KOPT-K1 (cell line): ENCODE data around the gene NLK.

Experiments
- H3K27ac ChIP-seq: fragments of 200-600 bp; sonication (generic); 2 replicates; pipeline ENCODE4 v1.5.1; 2016; ENCODE audit warnings: antibody characterized with exemption, mild to moderate bottlenecking, low read depth, low read length; ENCODE audit not compliant: poor library complexity, severe bottlenecking
- H3K36me3 ChIP-seq: fragments of 200-600 bp; sonication (generic); 2 replicates; pipeline ENCODE4 v1.5.1; 2017; ENCODE audit warnings: antibody characterized with exemption, mild to moderate bottlenecking, low read length, moderate library complexity; ENCODE audit not compliant: insufficient read depth
- H3K9me3 ChIP-seq: fragments of 200-600 bp; sonication (generic); 2 replicates; pipeline ENCODE4 v1.5.1; 2017; ENCODE audit warnings: antibody characterized with exemption, low read length, mild to moderate bottlenecking; ENCODE audit not compliant: insufficient read depth, poor library complexity, severe bottlenecking

NLK gene

DNA sequence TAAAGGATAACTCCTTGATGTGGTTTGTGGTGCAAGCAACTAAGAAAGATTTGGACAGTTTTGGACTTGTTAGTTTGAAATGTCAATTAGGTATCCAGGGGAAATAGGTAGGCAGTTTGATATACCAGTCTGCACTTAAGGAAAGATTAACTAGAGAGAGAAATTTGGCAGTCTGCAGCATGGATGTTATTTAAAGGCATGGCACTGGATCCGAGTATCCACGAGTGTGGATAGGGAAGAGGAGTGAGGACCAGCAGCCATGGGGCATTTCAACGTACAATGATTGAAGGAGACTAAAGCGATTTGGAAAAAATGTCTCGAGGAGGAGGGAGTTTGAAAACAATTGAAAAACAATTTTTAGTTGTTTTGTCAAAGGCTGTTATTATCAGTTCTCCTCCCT, 117.4 kb downstream of the NLK start:
- Histone ChIP-seq H3K36me3 (0 out of 2 replicates have a peak, but pooled peaks cover 3% of the 10 kb centered on the region), H3K9me3 (no peaks in the 10 kb centered on the region), H3K27ac (no peak overlapping the region)

DNA sequence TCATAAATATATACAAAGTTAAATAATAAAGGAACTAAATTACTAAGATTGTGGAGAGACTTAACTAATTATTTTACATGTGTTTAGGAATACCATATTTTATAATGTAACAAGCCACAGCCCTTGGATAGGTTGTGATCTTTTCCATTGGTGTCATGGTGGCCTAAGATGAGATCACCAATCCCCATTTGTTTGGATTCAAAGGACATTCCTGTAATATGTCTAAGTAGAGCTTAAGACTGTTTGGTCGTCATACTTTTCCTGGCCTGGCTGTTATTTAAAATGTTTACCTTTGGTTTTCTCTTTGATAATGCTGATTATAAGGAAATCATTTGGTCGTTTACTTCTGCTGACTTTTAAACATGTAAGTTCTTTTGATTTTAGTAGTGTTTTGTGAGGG, 118.1 kb downstream of the NLK start:
- H3K9me3 ChIP-seq: no peaks in the 10 kb centered on the region
- H3K27ac ChIP-seq: no peak overlapping the region
- H3K36me3 ChIP-seq: 0 out of 2 replicates have a peak, but pooled peaks cover 3% of the 10 kb centered on the region

DNA sequence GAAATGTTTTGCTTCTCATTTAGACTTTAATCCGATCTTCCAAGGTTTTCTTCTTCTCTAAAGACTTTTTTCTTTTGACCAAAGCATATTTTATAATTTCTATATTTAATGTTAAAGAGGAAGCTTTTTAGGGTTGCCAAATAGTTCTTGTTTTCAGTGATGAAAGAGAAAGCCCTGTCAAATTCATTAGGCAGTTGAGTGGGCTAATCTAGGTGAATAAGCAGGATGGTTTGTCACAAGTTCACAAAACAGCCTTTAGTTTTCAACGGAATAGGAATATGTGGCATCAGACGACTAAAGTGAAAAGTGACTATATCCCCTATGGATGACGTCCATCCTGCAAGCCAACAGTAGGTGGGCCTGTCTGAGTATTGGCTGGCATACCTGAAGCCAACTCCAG, 118.8 kb downstream of the NLK start:
- H3K9me3 ChIP-seq: no peaks in the 10 kb centered on the region
- H3K27ac ChIP-seq: no peak overlapping the region

GRCh38 chr17:28166478-28166877, 124.0 kb downstream of the NLK start:
- H3K27ac ChIP-seq: no peak overlapping the region
- peaks cover 23% of the 10 kb centered on the region; the same call in 1 of the 2 replicates for H3K36me3 ChIP-seq
- H3K9me3 ChIP-seq: no peaks in the 10 kb centered on the region

More for the DNA sequence above, 118.8 kb downstream of the NLK start:
- 0 out of 2 replicates have a peak, but pooled peaks cover 3% of the 10 kb centered on the region for H3K36me3 ChIP-seq

DNA sequence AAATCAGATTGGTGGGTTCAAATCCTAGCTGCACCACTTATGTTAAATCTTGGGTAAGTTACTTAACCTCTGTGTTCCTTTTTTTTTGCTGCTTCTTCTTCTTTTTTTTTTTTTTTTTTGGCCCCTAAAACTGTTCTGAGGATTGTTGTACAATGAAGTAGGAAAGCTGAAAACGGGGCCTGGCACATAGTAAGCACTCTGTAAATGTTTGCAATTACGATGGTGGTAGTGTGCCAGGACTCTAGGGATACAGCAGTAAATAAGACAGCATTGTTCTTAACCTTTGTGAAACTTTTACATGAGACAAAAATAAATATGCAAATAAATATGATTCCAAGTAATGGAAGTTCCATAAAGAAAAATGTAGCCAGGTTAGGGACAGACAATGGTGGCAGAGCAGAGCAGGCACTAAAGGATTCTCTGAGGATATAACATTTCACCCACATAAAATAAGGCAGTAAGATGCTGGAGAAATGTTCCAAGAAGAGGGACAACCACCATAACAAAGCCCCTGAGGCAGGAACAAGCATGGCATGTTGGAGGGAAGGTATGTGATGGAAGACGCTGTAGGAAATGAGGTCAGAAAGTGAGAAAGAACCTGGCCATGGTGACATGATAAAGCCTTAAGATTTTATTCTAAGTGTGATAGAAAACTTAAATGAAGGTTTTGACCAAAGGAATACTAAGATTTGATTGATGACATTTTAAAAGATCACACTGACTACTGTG, 127.3 kb downstream of the NLK start:
- Histone ChIP-seq H3K9me3 (no peaks in the 10 kb centered on the region), H3K27ac (no peak overlapping the region), H3K36me3 (peaks cover 36% of the 10 kb centered on the region)

- no peaks in the 10 kb centered on the region for H3K9me3 ChIP-seq
- H3K27ac ChIP-seq: no peak overlapping the region
- H3K36me3 ChIP-seq: peaks cover 41% of the 10 kb centered on the region
These were observed 128.3 kb downstream of the NLK start for GRCh38 chr17:28170771-28171170.

DNA sequence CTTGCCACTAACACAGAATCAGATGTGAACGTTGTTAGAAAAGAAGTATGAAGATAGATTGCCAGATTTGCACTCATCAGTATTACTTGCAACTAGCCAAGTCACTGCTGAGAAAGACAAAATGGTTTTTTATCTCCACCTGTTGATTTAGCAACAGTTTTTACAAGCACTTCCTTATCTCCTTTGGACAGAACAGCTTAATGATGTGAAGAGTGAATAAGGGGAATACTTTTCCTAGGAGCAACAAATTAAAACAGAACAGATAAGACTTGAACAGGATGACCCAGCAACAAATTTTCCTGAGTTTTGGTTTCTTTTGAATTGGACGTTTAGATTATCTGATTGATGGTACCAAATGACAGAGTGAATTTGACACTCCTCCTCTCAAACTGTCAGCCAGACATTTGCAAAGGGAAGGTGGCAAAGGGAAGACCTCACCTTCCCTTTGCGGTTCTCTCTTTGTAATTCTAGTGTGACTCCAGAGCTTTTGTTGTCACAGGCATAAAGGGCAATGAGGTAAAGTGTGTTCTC, 130.6 kb downstream of the NLK start:
- Histone ChIP-seq H3K9me3 (no peaks in the 10 kb centered on the region), H3K36me3 (peaks cover 40% of the 10 kb centered on the region), H3K27ac (no peak overlapping the region)

GRCh38 chr17:28173801-28174200, 131.3 kb downstream of the NLK start:
- Histone ChIP-seq H3K36me3 (peaks cover 35% of the 10 kb centered on the region), H3K27ac (no peak overlapping the region), H3K9me3 (no peaks in the 10 kb centered on the region)

- H3K27ac ChIP-seq: no peak overlapping the region
- H3K36me3 ChIP-seq: peaks cover 28% of the 10 kb centered on the region
- no peaks in the 10 kb centered on the region for H3K9me3 ChIP-seq
These were observed 132.0 kb downstream of the NLK start for GRCh38 chr17:28174352-28175046.

DNA sequence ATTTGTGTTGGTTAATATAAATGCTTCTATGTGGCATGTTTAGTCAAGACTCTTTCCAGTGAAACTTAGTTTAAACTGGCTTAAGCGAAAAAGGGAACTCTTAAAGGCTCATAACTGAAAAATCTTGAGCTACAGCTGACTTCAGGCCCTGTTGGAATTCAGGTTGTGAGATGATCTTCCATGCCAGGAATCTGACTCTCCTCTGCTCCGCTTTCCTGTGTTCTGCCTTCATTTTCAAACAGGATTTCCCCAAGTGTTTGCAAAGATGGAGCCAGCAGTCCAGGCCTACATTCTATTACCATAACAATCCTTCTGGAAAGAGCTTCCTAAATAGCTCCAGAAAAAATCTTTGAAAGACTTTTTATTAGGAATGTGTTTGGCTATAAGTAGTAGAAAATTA, 134.9 kb downstream of the NLK start:
- H3K36me3 ChIP-seq: peaks cover 21% of the 10 kb centered on the region
- no peak overlapping the region for H3K27ac ChIP-seq
- no peaks in the 10 kb centered on the region for H3K9me3 ChIP-seq

DNA sequence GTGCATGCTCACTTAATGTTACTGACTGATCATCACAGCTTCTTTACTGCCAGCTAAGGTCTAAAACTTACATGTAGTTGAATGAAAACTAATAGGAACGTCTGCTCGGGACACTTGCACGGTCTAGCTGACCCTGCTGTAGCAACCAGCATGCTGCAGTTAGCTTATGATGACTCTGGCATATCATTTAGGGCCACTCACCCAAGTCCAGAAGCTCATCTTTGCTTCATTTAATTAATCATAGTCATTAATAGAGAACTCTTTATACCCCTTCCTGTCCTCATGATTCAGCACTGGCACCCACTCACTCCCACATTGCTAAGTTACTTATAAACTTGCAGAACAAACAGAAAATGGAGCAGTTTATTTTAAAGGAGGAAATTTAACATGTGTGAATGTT, 136.3 kb downstream of the NLK start:
- peaks cover 6% of the 10 kb centered on the region for H3K36me3 ChIP-seq
- no peak overlapping the region for H3K27ac ChIP-seq
- H3K9me3 ChIP-seq: no peaks in the 10 kb centered on the region

- Histone ChIP-seq H3K36me3 (peaks cover 12% of the 10 kb centered on the region), H3K9me3 (no peaks in the 10 kb centered on the region), H3K27ac (no peak overlapping the region)
These were observed 138.0 kb downstream of the NLK start for GRCh38 chr17:28180449-28180848.

- Histone ChIP-seq H3K27ac (no peak overlapping the region), H3K9me3 (peaks cover 7% of the 10 kb centered on the region), H3K36me3 (peaks cover 22% of the 10 kb centered on the region)
These were observed 139.1 kb downstream of the NLK start for GRCh38 chr17:28181568-28181967.

GRCh38 chr17:28182559-28182958, 140.1 kb downstream of the NLK start:
- Histone ChIP-seq H3K36me3 (peaks cover 26% of the 10 kb centered on the region), H3K9me3 (peaks cover 8% of the 10 kb centered on the region)

GRCh38 chr17:28185658-28186057, 143.2 kb downstream of the NLK start:
- H3K9me3 ChIP-seq: peaks cover 8% of the 10 kb centered on the region
- peaks cover 26% of the 10 kb centered on the region for H3K36me3 ChIP-seq
- H3K27ac ChIP-seq: no peak overlapping the region

More at GRCh38 chr17:28182559-28182958, 140.1 kb downstream of the NLK start:
- no peak overlapping the region for H3K27ac ChIP-seq
